ENCODE results near the gene AR.

DNA sequence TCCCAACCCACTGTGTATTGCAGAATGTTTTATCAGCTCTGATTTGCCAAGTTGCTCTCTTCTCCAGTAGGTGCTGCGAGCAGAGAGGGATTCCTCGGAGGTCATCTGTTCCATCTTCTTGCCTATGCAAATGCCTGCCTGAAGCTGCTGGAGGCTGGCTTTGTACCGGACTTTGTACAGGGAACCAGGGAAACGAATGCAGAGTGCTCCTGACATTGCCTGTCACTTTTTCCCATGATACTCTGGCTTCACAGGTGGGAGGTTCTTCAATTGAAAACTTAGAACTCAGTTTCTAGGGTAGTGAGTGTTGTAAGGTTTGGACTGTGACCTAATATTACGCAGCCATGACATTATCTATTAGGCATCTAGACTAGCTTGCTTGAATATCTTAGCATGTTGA, 24.9 kb downstream of the AR start:
- TF ChIP-seq CBX5 (IDR thresholded peaks at IDR 0.05; ENCODE audit: low read depth, low read length) (no peak), YY1 (IDR thresholded peaks at IDR 0.05; ENCODE audit: low read depth, low read length) (no peak), POLR2AphosphoS5 (IDR thresholded peaks at IDR 0.05; ENCODE audit: low read depth, low read length) (no peak), EZH2 (IDR thresholded peaks at IDR 0.05; ENCODE audit: low read depth, low read length, severe bottlenecking) (no peak), RNF2 (IDR thresholded peaks at IDR 0.05; ENCODE audit: borderline replicate concordance, low read depth, low read length, missing control alignments, poor library complexity, severe bottlenecking) (no peak), PHF8 (conservative IDR thresholded peaks at IDR 0.05; ENCODE audit: low read depth, low read length) (no peak), POLR2A (IDR thresholded peaks at IDR 0.05; ENCODE audit: control extremely low read depth in 1 of 2, low read depth in 2 of 2, low read length in 2 of 2) (no peak), SRF (IDR thresholded peaks at IDR 0.05; ENCODE audit: low read depth, low read length) (no peak)
- TF ChIP-seq, protein P1, sequence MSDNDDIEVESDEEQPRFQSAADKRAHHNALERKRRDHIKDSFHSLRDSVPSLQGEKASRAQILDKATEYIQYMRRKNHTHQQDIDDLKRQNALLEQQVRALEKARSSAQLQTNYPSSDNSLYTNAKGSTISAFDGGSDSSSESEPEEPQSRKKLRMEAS (IDR thresholded peaks at IDR 0.05): no peak

Data from H1 (cell line).